ENCODE results near the gene CEP104.

DNA sequence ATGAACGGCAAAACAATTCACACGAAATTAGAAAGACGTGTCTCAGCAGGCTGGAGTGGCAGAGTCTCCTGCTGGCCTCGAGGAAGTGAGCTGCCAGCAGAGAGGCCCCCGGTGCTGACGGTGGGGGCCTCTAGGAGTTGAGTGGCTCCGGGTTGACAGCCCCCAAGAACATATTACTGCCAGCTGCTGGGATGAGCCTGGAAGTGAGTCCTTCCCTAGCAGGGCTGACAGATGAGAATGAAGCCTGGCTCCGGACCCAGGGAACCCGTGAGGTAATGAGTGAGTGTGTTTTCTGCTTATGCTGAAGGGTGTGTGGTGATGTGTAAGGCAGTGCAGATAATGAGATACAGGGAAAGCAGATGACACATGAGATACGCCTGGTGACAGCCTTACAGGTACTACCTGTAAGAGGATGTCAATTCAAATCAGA lies 37.2 kb downstream of the CEP104 start:
- TF ChIP-seq, protein P1, sequence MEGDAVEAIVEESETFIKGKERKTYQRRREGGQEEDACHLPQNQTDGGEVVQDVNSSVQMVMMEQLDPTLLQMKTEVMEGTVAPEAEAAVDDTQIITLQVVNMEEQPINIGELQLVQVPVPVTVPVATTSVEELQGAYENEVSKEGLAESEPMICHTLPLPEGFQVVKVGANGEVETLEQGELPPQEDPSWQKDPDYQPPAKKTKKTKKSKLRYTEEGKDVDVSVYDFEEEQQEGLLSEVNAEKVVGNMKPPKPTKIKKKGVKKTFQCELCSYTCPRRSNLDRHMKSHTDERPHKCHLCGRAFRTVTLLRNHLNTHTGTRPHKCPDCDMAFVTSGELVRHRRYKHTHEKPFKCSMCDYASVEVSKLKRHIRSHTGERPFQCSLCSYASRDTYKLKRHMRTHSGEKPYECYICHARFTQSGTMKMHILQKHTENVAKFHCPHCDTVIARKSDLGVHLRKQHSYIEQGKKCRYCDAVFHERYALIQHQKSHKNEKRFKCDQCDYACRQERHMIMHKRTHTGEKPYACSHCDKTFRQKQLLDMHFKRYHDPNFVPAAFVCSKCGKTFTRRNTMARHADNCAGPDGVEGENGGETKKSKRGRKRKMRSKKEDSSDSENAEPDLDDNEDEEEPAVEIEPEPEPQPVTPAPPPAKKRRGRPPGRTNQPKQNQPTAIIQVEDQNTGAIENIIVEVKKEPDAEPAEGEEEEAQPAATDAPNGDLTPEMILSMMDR (IDR thresholded peaks at IDR 0.05), result no peak
- no peak for TF ChIP-seq POLR2A (IDR thresholded peaks at IDR 0.05)
